ENCODE results near the gene RAPGEF1. TPM values are rescaled to one million over a fixed set of nuclear protein-coding genes. Genes with fewer than 3 reads are reported as not detected.

Gene RAPGEF1
- total RNA-seq, 2 experiments from 2014 or later, result 118 to 243 TPM

GRCh38 chr9:131737426-131737825 is 2.5 kb downstream of the RAPGEF1 start:
- peaks cover 66% of the 10 kb centered on the region for H3K79me2 ChIP-seq (ENCODE audit: insufficient read depth, low read depth, low read length)
- peaks cover 69% of the 10 kb centered on the region for H3K4me1 ChIP-seq (ENCODE audit: insufficient read depth, low read length, poor library complexity, severe bottlenecking)
- DNase-seq (ENCODE audit: low spot score), result no peak
- H3K9me3 ChIP-seq (ENCODE audit: low read length), result no peaks in the 10 kb centered on the region
- no peak for TF ChIP-seq CTCF (conservative IDR thresholded peaks at IDR 0.05; ENCODE audit: low read length)
- TF ChIP-seq EZH2phosphoT487 (IDR thresholded peaks at IDR 0.05; ENCODE audit: borderline replicate concordance, low read depth, low read length), result no peak
- ChIA-PET POLR2A (interaction anchor here (0.7 to 4.9 kb wide), 10 partner anchors 9 to 1588 kb away, joined by 3 to 84 read pairs (median 4); no protein-coding TSS in a partner anchor), CTCF (ENCODE audit: unreplicated experiment) (interaction anchor here (1.0 to 2.0 kb wide), 4 partner anchors 11 to 60 kb away, joined by 3 to 6 read pairs (median 4); no protein-coding TSS in a partner anchor)
- intact Hi-C loops (cut with micrococcal nuclease; ENCODE audit: unreplicated experiment), result loop anchor here (5.0 kb wide), 1 partner anchor 460 kb away; the partner anchor contains the start of gene FAM78A
- peaks cover 41% of the 10 kb centered on the region; the same call in 1 of the 2 replicates for H3K36me3 ChIP-seq (ENCODE audit: insufficient read depth, low read length)
- no peaks in the 10 kb centered on the region for H3K9me2 ChIP-seq (ENCODE audit: insufficient read depth, low read length)
- BruUV-seq (replicated peaks), result no TSS peak
- peak overlapping the region; percentile 100 for H3K27ac ChIP-seq (ENCODE audit: low read depth, low read length, poor library complexity, severe bottlenecking)
- H3K4me2 ChIP-seq (ENCODE audit: low read length), result peak overlapping the region; percentile 97
- H2AFZ ChIP-seq (ENCODE audit: low read length), result no peak overlapping the region
- peak overlapping the region; percentile 81 for H3K4me3 ChIP-seq (ENCODE audit: low read depth, low read length, poor library complexity, severe bottlenecking)
- H4K20me1 ChIP-seq (ENCODE audit: insufficient read depth, low read length), result no peaks in the 10 kb centered on the region

GRCh38 chr9:131736431-131736830 is 3.4 kb downstream of the RAPGEF1 start:
- H3K4me3 ChIP-seq (ENCODE audit: low read depth, low read length, poor library complexity, severe bottlenecking), result peak overlapping the region; percentile 81
- peaks cover 47% of the 10 kb centered on the region; the same call in 1 of the 2 replicates for H3K36me3 ChIP-seq (ENCODE audit: insufficient read depth, low read length)
- H3K9me3 ChIP-seq (ENCODE audit: low read length), result no peaks in the 10 kb centered on the region
- intact Hi-C loops (cut with micrococcal nuclease; ENCODE audit: unreplicated experiment), result loop anchor here (5.0 kb wide), 1 partner anchor 459 kb away; the partner anchor contains the start of gene FAM78A
- peak; percentile 39 for TF ChIP-seq CTCF (conservative IDR thresholded peaks at IDR 0.05; ENCODE audit: low read length)
- TF ChIP-seq EZH2phosphoT487 (IDR thresholded peaks at IDR 0.05; ENCODE audit: borderline replicate concordance, low read depth, low read length), result no peak
- H4K20me1 ChIP-seq (ENCODE audit: insufficient read depth, low read length), result no peaks in the 10 kb centered on the region
- H3K79me2 ChIP-seq (ENCODE audit: insufficient read depth, low read depth, low read length), result peaks cover 76% of the 10 kb centered on the region
- H3K4me1 ChIP-seq (ENCODE audit: insufficient read depth, low read length, poor library complexity, severe bottlenecking), result peaks cover 69% of the 10 kb centered on the region
- ChIA-PET CTCF (ENCODE audit: unreplicated experiment) (interaction anchor here (1.0 to 2.0 kb wide), 4 partner anchors 10 to 59 kb away, joined by 3 to 6 read pairs (median 4); no protein-coding TSS in a partner anchor), POLR2A (interaction anchor here (0.7 to 4.9 kb wide), 6 partner anchors 8 to 84 kb away, joined by 3 to 84 read pairs (median 8); no protein-coding TSS in a partner anchor)
- H3K9me2 ChIP-seq (ENCODE audit: insufficient read depth, low read length), result no peaks in the 10 kb centered on the region
- peak overlapping the region; percentile 100 for H3K27ac ChIP-seq (ENCODE audit: low read depth, low read length, poor library complexity, severe bottlenecking)
- DNase-seq (ENCODE audit: low spot score), result peak; percentile 57
- no TSS peak for BruUV-seq (replicated peaks)
- H2AFZ ChIP-seq (ENCODE audit: low read length), result no peak overlapping the region
- H3K4me2 ChIP-seq (ENCODE audit: low read length), result peak overlapping the region; percentile 97
